T-helper 2 cell treated with Interferon-gamma antibody and Interleukin-4, amounts not matched to agents 5 μg/mL and 100 μg/mL, for 36 hours (primary cell): ENCODE measurements around the gene GLT1D1.
A peak's percentile ranks its signal among the peaks of the same experiment; 100 is the strongest.
"Not testable (repeated sequence)": the region's sequence is repeated elsewhere in the genome, so short reads cannot be mapped to it uniquely, and the experiment has no call there.

ENCODE experiments used
- DNase-seq: peaks from one replicate; pipeline ENCODE4 v3.0.0; 2021; ENCODE audit warnings: low spot score
- H3K27ac Mint-ChIP-seq: one replicate; pipeline ENCODE4 v1.8.0; 2021; ENCODE audit warnings: mild to moderate bottlenecking, mixed read lengths
- H3K27me3 Mint-ChIP-seq: one replicate; pipeline ENCODE4 v1.8.0; 2021; ENCODE audit warnings: low read depth, mixed read lengths
- H3K36me3 Mint-ChIP-seq: one replicate; pipeline ENCODE4 v1.8.0; 2021; ENCODE audit warnings: low read depth, mixed read lengths
- H3K4me1 Mint-ChIP-seq: one replicate; pipeline ENCODE4 v1.8.0; 2021; ENCODE audit warnings: low read depth, mixed read lengths
- H3K4me3 Mint-ChIP-seq: one replicate; pipeline ENCODE4 v1.8.0; 2022; ENCODE audit warnings: mild to moderate bottlenecking, moderate library complexity, mixed read lengths
- H3K9me3 Mint-ChIP-seq: one replicate; pipeline ENCODE4 v1.8.0; 2021; ENCODE audit warnings: mixed read lengths

GLT1D1 gene

DNA sequence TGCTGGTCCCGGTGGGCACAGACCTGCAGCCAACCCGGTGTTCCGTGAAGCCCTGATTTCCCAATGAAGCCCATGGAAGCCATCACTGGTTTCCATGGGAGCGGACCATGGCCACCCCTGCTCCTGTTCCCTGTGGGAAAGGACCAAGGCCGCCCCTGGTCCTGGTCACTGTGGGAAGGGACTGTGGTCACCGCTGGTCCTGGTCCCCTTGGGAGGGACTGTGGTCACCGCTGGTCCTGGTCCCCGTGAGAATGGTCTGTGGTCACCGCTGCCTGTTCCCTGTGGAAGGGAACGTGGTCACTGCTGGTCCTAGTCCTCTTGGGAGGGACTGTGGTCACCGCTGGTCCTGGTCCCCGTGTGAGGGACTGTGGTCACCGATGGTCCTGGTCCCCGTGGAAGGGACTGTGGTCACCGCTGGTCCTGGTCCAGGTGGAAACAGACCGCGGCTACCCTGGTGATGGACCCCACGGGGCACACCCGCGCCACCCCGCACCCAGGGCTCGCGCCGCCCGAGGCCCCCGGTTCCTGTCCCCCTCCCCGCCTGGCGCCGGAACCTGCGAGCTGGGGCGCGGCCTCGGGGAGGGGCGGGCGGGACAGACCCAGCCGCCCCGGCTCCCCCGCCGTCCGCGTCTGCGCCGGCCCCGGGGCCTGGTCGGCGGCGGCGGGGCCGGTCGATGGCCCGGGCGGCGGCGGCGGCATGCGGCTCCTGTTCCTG lies at the start of gene GLT1D1:
Gene GLT1D1 (plus strand): TSS at position 594 of the 715 bp plus-strand sequence. CDS start 104 bp downstream, at position 698.
- H3K36me3 Mint-ChIP-seq: no peaks in the 10 kb centered on the region
- DNase-seq: no peak
- no peak within 1 kb of the TSS for H3K27ac Mint-ChIP-seq
- H3K9me3 Mint-ChIP-seq: no peaks in the 10 kb centered on the region
- peaks cover 43% of the 10 kb centered on the region for H3K27me3 Mint-ChIP-seq
- peak within 1 kb of the TSS; percentile 61 for H3K4me3 Mint-ChIP-seq
- no peaks in the 10 kb centered on the region for H3K4me1 Mint-ChIP-seq

DNA sequence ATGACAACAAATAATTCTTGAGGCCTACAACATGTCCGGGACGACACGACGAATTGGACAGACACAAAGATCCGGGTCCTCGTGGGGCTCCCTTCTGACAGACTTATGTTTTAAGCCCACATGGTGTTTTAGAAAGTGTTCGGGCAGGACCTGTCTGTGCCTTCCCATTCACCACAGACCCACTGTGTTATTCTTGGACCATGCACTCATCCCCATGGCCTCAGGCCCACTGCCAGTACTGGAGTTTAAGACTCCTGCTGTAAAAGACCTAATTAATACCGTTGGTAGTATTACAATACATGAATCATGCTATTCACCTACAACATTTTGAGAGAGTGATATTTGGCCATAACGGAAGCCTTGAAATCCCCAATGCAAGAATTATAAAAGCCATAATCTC lies 49.5 kb upstream of the GLT1D1 start:
- Mint-ChIP-seq H3K27ac (no peak overlapping the region), H3K4me3 (no peak overlapping the region), H3K36me3 (peaks cover 66% of the 10 kb centered on the region), H3K4me1 (peaks cover 3% of the 10 kb centered on the region), H3K9me3 (no peaks in the 10 kb centered on the region), H3K27me3 (no peaks in the 10 kb centered on the region)
- DNase-seq: no peak

DNA sequence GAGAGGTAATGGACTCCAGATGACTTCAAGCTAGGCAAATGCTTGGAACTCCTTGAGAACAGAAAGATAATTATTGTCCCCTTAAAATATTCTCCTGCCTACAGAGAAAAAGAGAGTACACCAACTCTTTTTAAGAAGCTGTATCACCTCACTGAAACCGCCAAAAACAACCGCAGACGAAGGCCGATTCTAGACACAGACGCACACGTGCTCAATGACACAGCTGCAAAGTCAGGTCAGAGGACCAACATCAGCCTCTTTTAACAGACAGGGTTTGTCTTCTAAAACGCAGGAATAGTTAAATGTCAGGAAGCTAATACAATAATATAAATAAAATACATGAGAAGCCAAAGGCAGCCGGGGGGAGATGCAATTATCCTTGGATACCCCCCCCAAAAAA lies 48.5 kb upstream of the GLT1D1 start:
- peaks cover 8% of the 10 kb centered on the region for H3K4me1 Mint-ChIP-seq
- no peak for DNase-seq
- no peaks in the 10 kb centered on the region for H3K27me3 Mint-ChIP-seq
- no peak overlapping the region for H3K27ac Mint-ChIP-seq
- H3K36me3 Mint-ChIP-seq: peaks cover 69% of the 10 kb centered on the region
- H3K9me3 Mint-ChIP-seq: no peaks in the 10 kb centered on the region
- no peak overlapping the region for H3K4me3 Mint-ChIP-seq

DNA sequence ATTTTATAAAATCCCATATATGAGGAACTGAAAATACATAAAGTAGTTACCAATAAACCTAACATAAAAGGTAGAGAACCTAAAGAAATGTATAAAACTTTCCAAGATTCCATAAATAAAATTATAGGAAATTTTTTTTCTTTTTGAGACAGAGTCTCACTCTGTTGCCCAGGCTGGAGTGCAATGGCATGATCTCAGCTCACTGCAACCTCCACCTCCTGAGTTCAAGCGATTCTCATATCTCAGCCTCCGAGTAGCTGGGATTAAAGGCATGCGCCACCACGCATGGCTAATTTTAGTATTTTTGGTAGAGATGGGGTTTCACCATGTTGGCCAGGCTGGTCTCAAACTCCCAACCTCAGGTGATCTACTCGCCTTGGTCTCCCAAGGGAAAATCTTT lies 47.9 kb upstream of the GLT1D1 start:
- not testable (repeated sequence) for H3K27ac Mint-ChIP-seq, H3K27me3 Mint-ChIP-seq, H3K9me3 Mint-ChIP-seq, DNase-seq, H3K4me3 Mint-ChIP-seq
- Mint-ChIP-seq H3K36me3 (peaks cover 69% of the 10 kb centered on the region), H3K4me1 (peaks cover 15% of the 10 kb centered on the region)

DNA sequence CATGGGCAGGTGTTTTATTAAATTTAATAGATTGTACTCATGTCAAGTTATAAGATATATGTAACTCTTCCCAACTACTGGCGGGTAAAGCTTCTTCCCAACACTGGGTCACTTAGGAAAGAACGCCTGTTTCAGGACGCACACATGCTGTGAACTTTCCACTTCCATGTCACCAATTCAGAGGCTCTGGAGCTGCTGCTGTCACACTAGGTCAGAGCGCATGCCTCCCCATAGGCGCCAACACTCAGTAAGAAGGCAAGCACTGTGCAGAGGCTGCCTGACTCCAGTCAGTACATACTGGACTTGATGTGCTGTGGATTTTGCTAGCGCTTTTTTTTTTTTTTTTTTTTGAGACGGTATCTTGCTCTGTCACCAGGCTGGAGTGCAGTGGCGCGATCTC lies 46.7 kb upstream of the GLT1D1 start:
- H3K4me1 Mint-ChIP-seq: peaks cover 25% of the 10 kb centered on the region
- H3K9me3 Mint-ChIP-seq: no peaks in the 10 kb centered on the region
- H3K4me3 Mint-ChIP-seq: no peak overlapping the region
- H3K36me3 Mint-ChIP-seq: peaks cover 65% of the 10 kb centered on the region
- no peak for DNase-seq
- no peak overlapping the region for H3K27ac Mint-ChIP-seq
- no peaks in the 10 kb centered on the region for H3K27me3 Mint-ChIP-seq

- Mint-ChIP-seq H3K36me3 (peaks cover 67% of the 10 kb centered on the region), H3K9me3 (no peaks in the 10 kb centered on the region), H3K27ac (no peak overlapping the region), H3K4me1 (peaks cover 30% of the 10 kb centered on the region), H3K4me3 (no peak overlapping the region), H3K27me3 (no peaks in the 10 kb centered on the region)
- no peak for DNase-seq
Observed at GRCh38 chr12:128807161-128807724, 46.0 kb upstream of the GLT1D1 start.

- peaks cover 29% of the 10 kb centered on the region for H3K4me1 Mint-ChIP-seq
- H3K27me3 Mint-ChIP-seq: no peaks in the 10 kb centered on the region
- peaks cover 64% of the 10 kb centered on the region for H3K36me3 Mint-ChIP-seq
- no peak for DNase-seq
- no peaks in the 10 kb centered on the region for H3K9me3 Mint-ChIP-seq
- H3K27ac Mint-ChIP-seq: no peak overlapping the region
- H3K4me3 Mint-ChIP-seq: no peak overlapping the region
Observed at GRCh38 chr12:128808651-128809050, 44.6 kb upstream of the GLT1D1 start.

GRCh38 chr12:128810182-128811127 lies 42.8 kb upstream of the GLT1D1 start:
- Mint-ChIP-seq H3K27me3 (no peaks in the 10 kb centered on the region), H3K4me1 (peaks cover 31% of the 10 kb centered on the region), H3K36me3 (peaks cover 56% of the 10 kb centered on the region), H3K4me3 (peak overlapping the region; percentile 75), H3K9me3 (no peaks in the 10 kb centered on the region), H3K27ac (peak overlapping the region; percentile 88)
- DNase-seq: peak; percentile 65

DNA sequence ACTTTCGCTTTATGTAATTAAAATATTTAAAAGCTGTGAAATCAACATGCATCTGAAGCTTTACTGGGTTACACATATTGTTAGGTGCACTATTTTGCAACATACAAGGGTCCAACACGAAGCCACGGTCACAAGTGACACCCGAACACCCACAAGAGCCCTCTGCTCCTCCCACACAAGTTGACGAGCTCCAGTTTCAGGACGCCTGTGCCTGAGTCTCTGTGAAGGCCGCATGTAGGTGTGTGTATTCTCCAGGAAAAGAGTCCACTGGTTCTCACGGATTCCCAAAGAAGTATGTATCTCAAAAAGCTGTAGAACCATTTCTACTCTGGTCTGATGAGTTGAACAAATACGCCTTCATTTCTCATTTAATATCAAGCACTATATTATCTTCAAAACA lies 41.5 kb upstream of the GLT1D1 start:
- no peak overlapping the region for H3K27ac Mint-ChIP-seq
- no peaks in the 10 kb centered on the region for H3K27me3 Mint-ChIP-seq
- H3K9me3 Mint-ChIP-seq: no peaks in the 10 kb centered on the region
- peaks cover 49% of the 10 kb centered on the region for H3K36me3 Mint-ChIP-seq
- peaks cover 37% of the 10 kb centered on the region for H3K4me1 Mint-ChIP-seq
- no peak for DNase-seq
- peak overlapping the region; percentile 18 for H3K4me3 Mint-ChIP-seq

- Mint-ChIP-seq H3K27ac (no peak overlapping the region), H3K4me1 (peaks cover 50% of the 10 kb centered on the region), H3K27me3 (no peaks in the 10 kb centered on the region), H3K36me3 (peaks cover 40% of the 10 kb centered on the region), H3K9me3 (no peaks in the 10 kb centered on the region), H3K4me3 (no peak overlapping the region)
- no peak for DNase-seq
Observed at GRCh38 chr12:128813392-128813791, 39.9 kb upstream of the GLT1D1 start.

GRCh38 chr12:128813883-128814282 lies 39.4 kb upstream of the GLT1D1 start:
- H3K27me3 Mint-ChIP-seq: no peaks in the 10 kb centered on the region
- no peak overlapping the region for H3K4me3 Mint-ChIP-seq
- H3K4me1 Mint-ChIP-seq: peaks cover 53% of the 10 kb centered on the region
- H3K9me3 Mint-ChIP-seq: no peaks in the 10 kb centered on the region
- peaks cover 35% of the 10 kb centered on the region for H3K36me3 Mint-ChIP-seq
- no peak overlapping the region for H3K27ac Mint-ChIP-seq
- no peak for DNase-seq

GRCh38 chr12:128814411-128815261 lies 38.6 kb upstream of the GLT1D1 start:
- no peak for DNase-seq
- no peak overlapping the region for H3K27ac Mint-ChIP-seq
- peaks cover 51% of the 10 kb centered on the region for H3K4me1 Mint-ChIP-seq
- no peaks in the 10 kb centered on the region for H3K27me3 Mint-ChIP-seq
- H3K4me3 Mint-ChIP-seq: no peak overlapping the region
- peaks cover 34% of the 10 kb centered on the region for H3K36me3 Mint-ChIP-seq
- no peaks in the 10 kb centered on the region for H3K9me3 Mint-ChIP-seq

- Mint-ChIP-seq H3K9me3 (no peaks in the 10 kb centered on the region), H3K27ac (no peak overlapping the region), H3K36me3 (peaks cover 29% of the 10 kb centered on the region), H3K27me3 (no peaks in the 10 kb centered on the region), H3K4me1 (peaks cover 47% of the 10 kb centered on the region), H3K4me3 (no peak overlapping the region)
- no peak for DNase-seq
Observed at GRCh38 chr12:128815779-128816642, 37.3 kb upstream of the GLT1D1 start.
